NCI-H345 treated with DMSO at 0.1 percent for 48 hours (cell line): ENCODE results near the gene KCNQ2.
A peak's percentile ranks its signal among the peaks of the same experiment; 100 is the strongest.
"Not testable (repeated sequence)": the region's sequence is repeated elsewhere in the genome, so short reads cannot be mapped to it uniquely, and the experiment has no call there.

Experiments
- DNase-seq: peaks from one replicate; lab custom pipeline; 2025; ENCODE audit not compliant: unreplicated experiment; lab: John Stamatoyannopoulos, UW

Gene KCNQ2

GRCh38 chr20:63471981-63472831 lies at the start of gene KCNQ2:
TSS of gene KCNQ2 (minus strand) at chr20:63472655. CDS start at chr20:63472463, 192 bp downstream.
- DNase-seq, result no peak

GRCh38 chr20:63521602-63522001 lies 49.1 kb upstream of the KCNQ2 start:
- DNase-seq, result no peak

GRCh38 chr20:63520934-63521601 lies 48.6 kb upstream of the KCNQ2 start:
- peak; percentile 42 for DNase-seq

- DNase-seq, result peak; percentile 61
Measured at GRCh38 chr20:63520504-63520933, 48.1 kb upstream of the KCNQ2 start, which contains the start of gene PPDPF. TSS of gene PPDPF (plus strand) at chr20:63520765. CDS start at chr20:63521309, 544 bp downstream.

- peak; percentile 51 for DNase-seq
Measured at GRCh38 chr20:63519668-63520503, 47.4 kb upstream of the KCNQ2 start.

- DNase-seq, result no peak
Measured at GRCh38 chr20:63518946-63519667, 46.7 kb upstream of the KCNQ2 start.

- DNase-seq, result no peak
Measured at GRCh38 chr20:63518351-63518861, 46.0 kb upstream of the KCNQ2 start.

- DNase-seq, result no peak
Measured at GRCh38 chr20:63517376-63518309, 45.2 kb upstream of the KCNQ2 start.

- not testable (repeated sequence) for DNase-seq
Measured at GRCh38 chr20:63514520-63514919, 42.1 kb upstream of the KCNQ2 start.

GRCh38 chr20:63513207-63513606 lies 40.8 kb upstream of the KCNQ2 start:
- no peak for DNase-seq

- no peak for DNase-seq
Measured at GRCh38 chr20:63509088-63509564, 36.7 kb upstream of the KCNQ2 start.

- peak; percentile 26 for DNase-seq
Measured at GRCh38 chr20:63508072-63508768, 35.8 kb upstream of the KCNQ2 start.

- no peak for DNase-seq
Measured at GRCh38 chr20:63507083-63507743, 34.8 kb upstream of the KCNQ2 start.

GRCh38 chr20:63505723-63506122 lies 33.3 kb upstream of the KCNQ2 start:
- DNase-seq, result no peak

GRCh38 chr20:63505281-63505680 lies 32.8 kb upstream of the KCNQ2 start:
- DNase-seq, result no peak

GRCh38 chr20:63504642-63505041 lies 32.2 kb upstream of the KCNQ2 start:
- DNase-seq, result no peak

GRCh38 chr20:63503524-63503923 lies 31.1 kb upstream of the KCNQ2 start:
- no peak for DNase-seq

GRCh38 chr20:63502671-63503172 lies 30.3 kb upstream of the KCNQ2 start:
- peak; percentile 78 for DNase-seq
